ENCODE measurements around the gene S100A10.

S100A10 gene

DNA sequence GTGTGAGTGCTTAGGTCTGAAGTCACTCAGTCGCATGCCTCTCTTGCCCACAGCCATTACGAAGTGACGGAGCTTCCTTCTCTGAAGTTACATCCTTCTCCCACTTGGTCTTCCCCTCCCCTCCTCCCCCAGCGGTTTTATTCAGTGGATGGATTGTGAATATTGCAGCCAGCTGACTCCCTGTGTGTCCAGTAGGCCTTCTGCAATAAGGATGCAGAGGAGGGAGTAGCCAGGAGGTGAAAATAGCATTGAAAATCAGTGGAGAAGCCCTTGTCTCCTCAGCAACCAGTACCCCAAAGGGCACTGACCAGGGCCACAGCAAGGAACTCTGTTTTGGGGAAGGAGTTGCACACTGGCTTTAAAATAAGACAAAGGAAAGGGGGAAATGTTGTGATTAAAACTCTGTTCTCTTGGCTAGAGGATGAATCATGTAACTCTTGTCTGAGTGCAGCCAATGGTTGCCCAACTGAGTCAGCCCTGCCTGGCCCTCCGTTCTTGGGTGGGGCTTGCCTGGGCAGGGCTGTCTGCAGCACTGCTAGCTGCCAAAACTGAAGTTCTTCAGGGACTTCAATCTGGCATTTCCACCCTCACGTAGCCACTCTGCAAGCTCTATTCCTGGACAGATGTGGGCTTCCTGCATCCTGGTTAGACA, 4.3 kb downstream of the S100A10 start:
- peak; percentile 66 to 85 for DNase-seq

DNA sequence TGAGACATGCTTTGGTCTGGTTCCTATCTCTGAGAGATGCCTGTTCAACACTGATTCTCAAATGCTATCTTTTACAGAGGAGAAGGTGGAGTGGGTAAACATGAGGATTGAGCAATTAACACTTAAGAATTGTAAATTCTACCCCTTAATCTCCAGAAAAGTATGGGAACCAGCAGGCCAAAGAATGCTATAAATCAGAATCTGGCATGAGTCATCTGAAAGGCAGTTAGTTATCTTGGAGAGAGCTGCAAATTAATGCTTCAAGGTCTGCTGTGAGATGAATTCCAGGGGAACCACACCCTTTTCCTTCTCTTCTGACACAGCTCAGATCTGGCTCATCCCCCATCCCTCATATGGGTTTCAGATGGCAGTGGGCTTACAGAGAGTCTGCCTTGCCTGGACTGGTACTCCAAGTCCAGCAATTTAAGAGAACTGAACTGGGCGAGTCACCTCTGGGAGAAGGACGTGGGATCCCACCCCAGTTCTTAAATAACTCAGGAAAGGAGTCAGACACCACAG, 5.2 kb downstream of the S100A10 start:
- no peak for TF ChIP-seq POLR2A (IDR thresholded peaks at IDR 0.05; ENCODE audit: low read length)
- TF ChIP-seq GATA1 (IDR thresholded peaks at IDR 0.05; ENCODE audit: low read depth, low read length), result no peak
- peak in 1 of 2 experiments; percentile 46 for DNase-seq

More for the DNA sequence above, 4.3 kb downstream of the S100A10 start:
- TF ChIP-seq POLR2A (IDR thresholded peaks at IDR 0.05; ENCODE audit: low read length) (no peak), GATA1 (IDR thresholded peaks at IDR 0.05; ENCODE audit: low read depth, low read length) (no peak)

DNA sequence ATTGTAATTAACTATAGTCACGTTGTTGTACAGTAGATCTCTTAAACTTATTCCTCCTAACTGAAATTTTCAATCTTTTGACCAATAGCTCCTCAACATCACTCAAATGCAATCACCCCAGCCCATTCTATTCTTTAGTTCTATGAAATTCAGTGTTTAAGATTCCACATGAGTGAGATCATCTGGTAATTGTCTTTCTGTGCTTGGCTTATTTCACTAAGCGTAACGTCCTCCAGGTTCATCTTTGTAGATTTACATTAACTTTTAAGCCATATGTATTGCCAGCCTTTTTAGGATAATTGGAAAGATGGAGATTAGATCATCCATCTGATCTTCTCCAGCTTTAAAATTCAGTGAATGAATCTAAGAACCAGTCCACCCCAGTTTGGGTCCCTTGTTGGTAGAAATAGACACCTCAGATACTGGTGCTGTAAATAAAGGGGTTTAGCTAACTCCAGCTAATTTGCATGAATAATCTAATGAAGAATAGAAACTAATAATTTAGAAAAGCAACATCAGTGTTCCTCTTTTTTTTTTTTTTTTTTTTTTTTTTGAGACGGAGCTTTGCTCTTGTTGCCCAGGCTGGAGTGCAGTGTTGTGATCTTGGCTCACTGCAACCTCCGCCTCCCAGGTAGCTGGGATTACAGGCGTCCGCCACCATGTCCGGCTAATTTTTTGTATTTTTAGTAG, 7.0 kb downstream of the S100A10 start:
- TF ChIP-seq GATA1 (IDR thresholded peaks at IDR 0.05; ENCODE audit: low read depth, low read length) (no peak), POLR2A (IDR thresholded peaks at IDR 0.05; ENCODE audit: low read length) (no peak)
- no peak for DNase-seq

DNA sequence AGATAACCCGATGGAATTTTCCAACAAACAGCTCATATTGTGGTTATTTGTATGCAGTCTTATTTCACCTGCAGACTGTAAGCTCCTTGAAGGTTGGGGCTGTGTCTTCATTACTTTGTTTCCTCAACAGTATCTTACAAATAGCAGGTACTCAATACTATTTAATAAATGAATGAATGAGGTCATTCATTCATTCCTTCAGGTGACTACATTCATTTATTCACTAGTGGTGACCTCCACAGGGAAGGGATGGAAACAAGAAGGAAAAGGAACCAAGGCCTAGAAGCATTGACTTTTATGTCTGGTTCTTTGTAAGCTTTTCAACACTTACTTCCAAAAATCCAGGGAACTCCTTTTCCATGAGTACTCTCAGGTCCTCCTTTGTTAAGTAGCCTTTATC, 7.9 kb downstream of the S100A10 start:
- no peak for TF ChIP-seq GATA1 (IDR thresholded peaks at IDR 0.05; ENCODE audit: low read depth, low read length)
- no peak for TF ChIP-seq POLR2A (IDR thresholded peaks at IDR 0.05; ENCODE audit: low read length)

DNA sequence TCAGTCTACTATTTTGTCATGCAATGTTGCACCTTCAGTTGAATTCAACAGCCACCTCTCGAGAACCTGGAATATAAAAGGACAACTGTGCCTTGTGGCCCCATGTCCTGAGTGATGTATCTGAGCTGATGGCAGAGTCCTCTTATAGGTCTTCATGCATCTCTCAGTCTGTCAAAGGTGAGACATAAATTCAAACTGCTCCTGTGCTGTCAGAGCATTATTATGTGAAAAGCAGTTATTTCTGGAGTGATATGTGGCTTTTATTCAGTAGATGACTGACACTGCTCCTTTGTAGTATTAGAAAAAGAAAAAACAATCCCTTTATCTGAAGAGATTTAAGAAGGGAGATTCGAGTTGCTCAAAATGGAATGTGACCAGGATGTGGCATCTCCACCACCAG, 8.4 kb downstream of the S100A10 start:
- TF ChIP-seq POLR2A (IDR thresholded peaks at IDR 0.05; ENCODE audit: low read length), result no peak
- no peak for TF ChIP-seq GATA1 (IDR thresholded peaks at IDR 0.05; ENCODE audit: low read depth, low read length)
- no peak for DNase-seq

More for the DNA sequence above, 7.9 kb downstream of the S100A10 start:
- DNase-seq, result no peak

DNA sequence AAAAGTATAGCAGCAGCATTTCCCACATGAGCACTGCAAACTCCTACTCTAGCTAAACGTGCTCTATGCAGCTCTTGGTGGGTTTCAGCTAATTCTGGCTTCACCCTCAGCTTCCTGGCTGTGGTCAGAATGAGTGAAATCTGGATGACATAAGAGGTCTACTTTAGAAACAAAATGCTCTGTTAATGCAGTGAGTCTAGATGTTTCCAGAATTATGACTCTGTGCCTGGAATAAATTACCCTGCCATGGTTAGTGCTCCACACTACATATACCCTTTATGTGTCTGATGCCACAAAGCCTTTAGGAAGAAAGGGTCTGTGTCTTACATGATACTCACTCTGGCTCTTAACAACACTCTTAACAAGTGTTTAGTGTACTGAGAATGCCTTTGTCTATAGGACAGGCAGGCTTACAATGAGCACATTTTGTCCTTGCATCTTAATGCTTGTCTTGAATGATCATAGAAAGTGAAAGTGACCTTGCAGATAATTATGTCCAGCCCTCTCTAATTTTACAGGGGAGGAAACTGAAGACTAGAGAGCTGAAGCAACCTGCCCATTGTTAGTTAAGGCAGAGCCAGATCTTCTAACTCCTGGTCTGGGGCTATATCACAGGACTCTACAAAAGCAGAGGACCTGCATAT, 9.2 kb downstream of the S100A10 start:
- TF ChIP-seq POLR2A (IDR thresholded peaks at IDR 0.05; ENCODE audit: low read length), result no peak
- DNase-seq, result no peak

DNA sequence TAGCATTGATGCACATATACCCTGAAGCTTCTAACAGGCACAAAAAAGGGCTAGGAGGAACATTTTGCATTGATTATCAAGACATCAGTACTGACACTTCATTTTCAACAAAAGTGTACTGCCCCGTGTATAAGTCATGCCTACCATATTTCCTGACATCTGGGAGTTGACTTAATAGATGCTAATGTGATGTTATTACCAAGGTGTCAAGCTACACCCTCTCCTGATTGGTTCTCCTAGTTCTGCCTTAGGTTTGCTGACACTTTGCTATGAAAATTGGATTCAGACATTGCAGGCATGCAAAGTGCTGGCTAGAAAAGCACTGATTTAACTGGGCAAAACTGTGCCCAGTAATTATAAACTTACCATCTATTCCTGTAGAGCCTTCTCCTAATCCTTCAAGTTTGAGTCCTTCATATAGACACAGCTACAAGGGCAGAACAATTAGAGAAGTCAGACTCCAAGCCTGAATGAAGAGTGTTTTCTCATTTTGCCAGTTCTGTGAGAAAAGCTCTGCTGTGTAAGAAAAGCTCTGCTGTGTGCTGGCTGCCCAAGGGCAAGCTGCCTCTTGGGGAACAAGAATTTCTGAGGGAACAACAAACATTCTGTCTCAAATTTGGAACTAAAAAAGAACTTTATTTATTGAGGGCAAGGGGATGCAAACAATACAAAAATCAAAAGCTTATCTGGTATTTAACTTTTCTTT, 11.2 kb downstream of the S100A10 start:
- TF ChIP-seq GATA1 (IDR thresholded peaks at IDR 0.05; ENCODE audit: low read depth, low read length) (no peak), POLR2A (IDR thresholded peaks at IDR 0.05; ENCODE audit: low read length) (no peak)
- DNase-seq, result no peak

DNA sequence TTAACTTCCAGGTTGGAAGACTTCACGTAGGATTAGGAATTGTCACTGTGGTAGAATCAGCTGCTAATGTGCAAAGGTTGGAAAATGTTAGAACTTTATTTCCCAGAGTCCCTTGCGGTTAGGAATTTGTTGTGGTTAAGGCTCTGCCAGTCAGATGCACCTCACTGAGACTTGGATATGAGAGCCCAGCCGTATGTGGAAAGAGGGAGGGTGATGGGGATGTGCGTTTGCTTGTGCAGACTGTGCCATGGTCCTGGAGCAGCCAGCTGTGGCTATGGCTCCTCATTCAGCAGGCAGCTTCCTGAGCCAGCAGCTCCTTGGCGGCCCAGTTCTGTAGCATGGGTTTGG, 12.5 kb downstream of the S100A10 start:
- no peak for TF ChIP-seq GATA1 (IDR thresholded peaks at IDR 0.05; ENCODE audit: low read depth, low read length)
- no peak for TF ChIP-seq POLR2A (IDR thresholded peaks at IDR 0.05; ENCODE audit: low read length)
- DNase-seq, result no peak

DNA sequence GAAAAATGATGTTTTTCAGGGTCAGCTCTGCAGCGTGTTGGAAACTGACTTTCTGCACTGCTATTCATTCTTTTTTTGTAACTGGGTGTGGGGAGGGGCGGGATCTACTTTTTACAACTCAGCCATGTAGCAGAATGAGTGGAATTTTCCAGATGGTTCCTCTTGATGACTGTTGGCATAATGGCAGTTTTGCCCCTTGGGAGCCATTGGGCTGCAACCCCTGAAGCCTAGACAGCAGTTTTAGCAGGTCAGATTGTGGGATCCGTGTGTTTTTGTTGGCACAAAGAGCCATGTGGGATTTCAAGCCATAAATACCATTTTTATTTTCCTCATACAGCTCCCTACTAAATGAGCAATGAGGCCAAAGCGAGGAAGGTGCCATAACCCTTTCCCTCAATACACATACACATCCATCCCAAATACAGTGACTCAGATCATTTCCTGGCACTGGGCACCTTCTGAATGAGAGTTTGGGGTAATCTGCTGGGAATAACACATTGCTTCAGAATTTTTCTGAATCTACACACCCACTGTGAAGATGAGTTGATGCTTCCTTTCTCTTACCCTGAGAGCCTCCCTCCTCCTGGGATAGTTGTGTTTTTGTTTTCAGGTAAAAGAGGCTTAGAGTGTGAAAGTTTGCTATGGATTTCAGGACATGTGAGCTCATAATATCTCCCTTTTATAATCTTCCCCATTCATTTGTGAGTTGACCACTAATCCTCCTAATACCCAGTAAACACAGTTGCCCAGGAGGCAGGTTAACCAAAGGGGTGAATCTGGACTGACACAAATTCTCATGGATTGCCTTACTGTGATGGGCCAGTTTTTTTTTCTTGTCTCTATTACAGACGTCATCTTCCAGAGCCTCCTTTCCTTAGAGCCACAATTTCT, 13.1 kb downstream of the S100A10 start:
- TF ChIP-seq POLR2A (IDR thresholded peaks at IDR 0.05; ENCODE audit: low read length) (peak; percentile 27), GATA1 (IDR thresholded peaks at IDR 0.05; ENCODE audit: low read depth, low read length) (no peak)
- no peak for DNase-seq

DNA sequence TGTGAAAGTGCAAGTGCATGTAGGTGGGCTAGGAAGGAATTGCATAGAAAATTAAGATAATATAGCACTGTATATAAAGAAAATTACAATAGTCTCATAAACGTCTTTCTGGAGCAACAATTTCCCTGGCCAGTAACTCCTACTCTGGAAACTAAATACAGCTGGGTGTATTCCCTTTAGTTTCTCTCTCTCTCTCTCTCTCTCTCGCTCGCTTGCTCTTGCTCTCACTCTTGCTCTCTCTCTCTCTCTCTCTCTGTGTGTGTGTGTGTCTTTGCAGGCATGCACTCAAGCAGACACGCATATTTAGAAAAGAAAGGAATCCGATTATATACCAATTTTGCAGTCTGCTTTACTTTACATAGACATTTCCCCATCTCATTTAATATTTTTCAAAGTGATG, 14.7 kb downstream of the S100A10 start:
- no peak for TF ChIP-seq POLR2A (IDR thresholded peaks at IDR 0.05; ENCODE audit: low read length)
- no peak for TF ChIP-seq GATA1 (IDR thresholded peaks at IDR 0.05; ENCODE audit: low read depth, low read length)
- no peak for DNase-seq

DNA sequence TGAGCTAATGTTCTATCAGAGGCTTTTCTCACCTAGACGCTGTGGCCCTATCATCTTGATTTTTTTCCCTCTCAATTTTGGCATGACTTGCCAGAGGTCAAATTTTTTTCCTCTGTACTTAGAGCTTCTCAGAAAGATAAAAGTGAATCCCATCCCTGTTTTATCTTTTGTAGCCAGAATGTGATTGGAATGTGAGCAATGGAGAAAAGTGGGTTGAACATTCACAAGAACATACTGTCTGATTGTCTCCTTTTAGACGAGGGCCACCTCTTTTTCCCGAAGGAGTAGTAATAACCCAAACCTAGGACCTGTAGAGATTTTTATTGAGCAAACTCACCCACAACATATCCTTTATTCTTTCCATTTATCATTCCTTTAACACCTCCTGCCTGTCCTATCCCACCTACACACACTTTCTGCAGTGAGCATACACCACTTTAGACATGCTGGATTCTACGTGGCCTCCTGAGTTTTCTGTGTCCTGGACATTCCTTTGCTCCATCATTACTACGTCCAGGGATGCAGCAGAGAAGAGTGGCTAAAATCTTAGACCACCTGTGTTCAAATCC, 15.9 kb downstream of the S100A10 start:
- peak in 1 of 2 experiments; percentile 25 for DNase-seq
- TF ChIP-seq GATA1 (IDR thresholded peaks at IDR 0.05; ENCODE audit: low read depth, low read length) (no peak), POLR2A (IDR thresholded peaks at IDR 0.05; ENCODE audit: low read length) (no peak)

DNA sequence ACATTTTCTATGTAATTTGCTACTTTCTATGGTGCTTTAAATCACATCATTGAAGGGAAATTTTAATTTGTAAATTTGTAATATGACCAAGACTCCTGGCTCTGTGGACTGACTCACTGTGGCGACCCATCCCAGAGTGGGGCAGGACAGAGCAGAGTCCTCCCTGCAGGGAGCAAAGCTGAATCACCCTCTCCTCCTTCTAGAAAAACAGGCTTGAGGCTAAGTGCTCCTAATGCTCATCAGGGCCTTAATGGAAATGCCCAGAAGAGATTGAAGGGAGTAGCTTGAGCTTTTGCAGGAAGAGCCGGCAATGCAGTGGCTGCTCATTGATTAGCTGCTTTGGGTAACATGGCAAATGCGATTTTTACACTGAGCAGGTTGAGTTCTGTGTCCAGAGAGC, 16.8 kb downstream of the S100A10 start:
- peak; percentile 44 to 70 for DNase-seq
- TF ChIP-seq GATA1 (IDR thresholded peaks at IDR 0.05; ENCODE audit: low read depth, low read length) (no peak), POLR2A (IDR thresholded peaks at IDR 0.05; ENCODE audit: low read length) (no peak)

DNA sequence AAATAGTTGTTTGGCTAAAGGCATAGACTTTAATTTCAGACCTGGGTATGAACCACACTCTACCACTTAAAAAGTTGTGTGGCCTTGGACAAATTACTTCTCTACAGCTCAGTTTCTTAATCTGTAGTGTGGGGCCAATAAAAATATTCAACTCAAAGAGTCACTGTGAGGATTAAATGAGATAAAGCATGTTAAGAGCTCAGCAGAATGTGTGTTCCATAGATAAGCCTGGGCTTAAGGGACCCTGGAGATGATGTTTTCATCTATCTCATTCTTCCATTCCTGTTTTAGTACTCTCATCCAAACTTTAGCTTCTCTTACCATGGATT, 17.7 kb downstream of the S100A10 start:
- no peak for TF ChIP-seq POLR2A (IDR thresholded peaks at IDR 0.05; ENCODE audit: low read length)
- no peak for TF ChIP-seq GATA1 (IDR thresholded peaks at IDR 0.05; ENCODE audit: low read depth, low read length)
- peak; percentile 87 to 92 for DNase-seq
